A549 (cell line): ENCODE results near the gene DDX56. TPM values are rescaled to one million over a fixed set of nuclear protein-coding genes. Genes with fewer than 3 reads are reported as not detected.

Experiments used
- ATAC-seq, 2 experiments: fragments of 200-7000 bp in 1 of 2; fragments of >200 bp in 1 of 2; cut with Nextera tagmentation in 1 of 2; cut with Tn5 transposase in 1 of 2; 3 replicates each; pipeline versions ENCODE4 v1.8.0 to v1.9.1; 2018 to 2020; ENCODE audit warnings: mild to moderate bottlenecking in 1 of 2, moderate library complexity in 1 of 2
- CTCF ChIA-PET: fragments of 300-600 bp; sonication (Branson Sonifier 250); formaldehyde crosslinking; extraction: SDS; loops from one replicate; lab custom pipeline; 2021; ENCODE audit warnings: antibody characterized with exemption, inconsistent platforms; lab: Yijun Ruan, JAX
- POLR2A ChIA-PET: fragments of 350-600 bp; formaldehyde crosslinking; extraction: SDS; loops from one replicate; lab custom pipeline; 2021; ENCODE audit warnings: antibody characterized with exemption, inconsistent platforms; lab: Yijun Ruan, JAX
- DNase-seq, 2 experiments: peaks; one replicate each; pipeline versions ENCODE4 v3.0.0 to v3.0.0-alpha.2; 2011 to 2016; ENCODE audit warnings: low read depth in 1 of 2, low spot score in 1 of 2
- FAIRE-seq: peaks from 2 replicates; lab custom pipeline; 2011; peaks lifted over from hg19 to GRCh38; lab: Jason Lieb, UNC
- H3K27ac ChIP-seq, 2 experiments: fragments of >200 bp; sonication (Bioruptor Twin); formaldehyde crosslinking; 3 replicates each; pipeline ENCODE4 v1.5.1; 2016 to 2017
- H3K4me1 ChIP-seq: fragments of >200 bp; sonication (Bioruptor Twin); formaldehyde crosslinking; 3 replicates; pipeline ENCODE4 v1.6.1; 2016
- H3K4me2 ChIP-seq: fragments of >200 bp; sonication (Bioruptor Twin); formaldehyde crosslinking; 3 replicates; pipeline ENCODE4 v1.6.1; 2016
- H3K4me3 ChIP-seq: fragments of >200 bp; sonication (Bioruptor Twin); formaldehyde crosslinking; 3 replicates; pipeline ENCODE4 v1.5.1; 2016
- H3K9me3 ChIP-seq: fragments of >200 bp; sonication (Bioruptor Twin); formaldehyde crosslinking; 3 replicates; pipeline ENCODE4 v1.6.1; 2016
- BCL3 ChIP-seq: fragments of >200 bp; sonication (Bioruptor Twin); formaldehyde crosslinking; IDR thresholded peaks from 3 replicates; pipeline ENCODE4 v1.6.1; 2016
- CBX2 ChIP-seq: fragments of 200-600 bp; sonication (generic); IDR thresholded peaks from 2 replicates; pipeline ENCODE4 v1.6.1; 2016; ENCODE audit warnings: low read depth, mild to moderate bottlenecking, borderline replicate concordance
- CHD2 ChIP-seq: fragments of 150-350 bp; IDR thresholded peaks from 2 replicates; pipeline ENCODE4 v1.6.1; 2014; ENCODE audit warnings: low read length; ENCODE audit not compliant: partially characterized antibody
- CHD4 ChIP-seq: fragments of 200-600 bp; sonication (generic); IDR thresholded peaks from 2 replicates; pipeline ENCODE4 v1.6.1; 2016; ENCODE audit warnings: antibody characterized with exemption, mild to moderate bottlenecking, borderline replicate concordance
- ELK1 ChIP-seq: fragments of 150-350 bp; IDR thresholded peaks from 2 replicates; pipeline ENCODE4 v1.6.1; 2014; ENCODE audit warnings: low read depth, mild to moderate bottlenecking, low read length
- FOSB ChIP-seq: fragments of 250-450 bp; sonication (Bioruptor Pico); IDR thresholded peaks from 2 replicates; pipeline ENCODE4 v1.5.0; 2020; ENCODE audit warnings: mild to moderate bottlenecking, moderate library complexity
- FOXS1 ChIP-seq: fragments of 250-450 bp; sonication (Bioruptor Pico); IDR thresholded peaks from 2 replicates; pipeline ENCODE4 v1.5.0; 2020; ENCODE audit warnings: mild to moderate bottlenecking, moderate library complexity
- HDAC2 ChIP-seq: fragments of 200-600 bp; sonication (generic); IDR thresholded peaks from 2 replicates; pipeline ENCODE4 v1.6.1; 2016
- HES2 ChIP-seq: fragments of >200 bp; sonication (Bioruptor Twin); formaldehyde crosslinking; IDR thresholded peaks from 2 replicates; pipeline ENCODE4 v1.6.1; 2016
- HEYL ChIP-seq: fragments of 250-450 bp; sonication (Bioruptor Pico); IDR thresholded peaks from 2 replicates; pipeline ENCODE4 v1.8.0; 2021; ENCODE audit warnings: mild to moderate bottlenecking, moderate library complexity
- HMGXB4 ChIP-seq: fragments of 250-450 bp; sonication (Bioruptor Pico); IDR thresholded peaks from 2 replicates; pipeline ENCODE4 v1.5.0; 2021; ENCODE audit warnings: mild to moderate bottlenecking, moderate library complexity, borderline replicate concordance
- HOXB5 ChIP-seq: fragments of 250-450 bp; sonication (Bioruptor Pico); IDR thresholded peaks from 2 replicates; pipeline ENCODE4 v1.5.0; 2020; ENCODE audit warnings: mild to moderate bottlenecking, moderate library complexity
- JUN ChIP-seq, 2 experiments: fragments of >200 bp; sonication (Bioruptor Twin); formaldehyde crosslinking; IDR thresholded peaks; 2 replicates in 1 of 2; 3 replicates in 1 of 2; pipeline ENCODE4 v1.6.1; 2016 to 2017
- JUNB ChIP-seq: fragments of >200 bp; sonication (Bioruptor Twin); formaldehyde crosslinking; IDR thresholded peaks from 2 replicates; pipeline ENCODE4 v1.6.1; 2016
- KDM5A ChIP-seq: fragments of 200-600 bp; sonication (generic); IDR thresholded peaks from 2 replicates; pipeline ENCODE4 v1.6.1; 2016; ENCODE audit warnings: antibody characterized with exemption, mild to moderate bottlenecking
- MAZ ChIP-seq: fragments of 150-350 bp; IDR thresholded peaks from 2 replicates; pipeline ENCODE4 v1.6.1; 2014; ENCODE audit warnings: antibody characterized with exemption, low read depth, low read length, borderline replicate concordance
- MYC ChIP-seq: IDR thresholded peaks from 2 replicates; pipeline ENCODE4 v1.6.1; 2012; ENCODE audit warnings: mild to moderate bottlenecking, inconsistent platforms, low read length, improper control_type of control experiment, borderline replicate concordance
- NPAS2 ChIP-seq: fragments of 250-450 bp; sonication (Bioruptor Pico); IDR thresholded peaks from 2 replicates; pipeline ENCODE4 v1.8.0; 2022; ENCODE audit warnings: mild to moderate bottlenecking, moderate library complexity, borderline replicate concordance
- POLR2AphosphoS2 ChIP-seq: conservative IDR thresholded peaks from 2 replicates; pipeline ENCODE4 v1.6.1; 2012; ENCODE audit warnings: low read length, improper control_type of control experiment, inconsistent platforms
- RNF2 ChIP-seq: fragments of 200-600 bp; sonication (generic); IDR thresholded peaks from 2 replicates; pipeline ENCODE4 v1.6.1; 2016; ENCODE audit warnings: low read depth, mild to moderate bottlenecking, antibody characterized with exemption, moderate library complexity, borderline replicate concordance
- TP53 ChIP-seq: fragments of 250-450 bp; sonication (Bioruptor Pico); IDR thresholded peaks from 2 replicates; pipeline ENCODE4 v1.5.0; 2021; ENCODE audit warnings: mild to moderate bottlenecking, moderate library complexity
- ZC3H11A ChIP-seq: fragments of 450-650 bp; IDR thresholded peaks from 2 replicates; pipeline ENCODE4 v1.6.1; 2014; ENCODE audit warnings: antibody characterized with exemption, mild to moderate bottlenecking
- WGBS: methylation state at CpG from one replicate; pipeline ENCODE4 v1.1.6; 2017; ENCODE audit errors: missing lambda C conversion rate; 5-methylcytosine and 5-hydroxymethylcytosine counted together
- polyA plus RNA-seq, 4 experiments: library from polyadenylated mRNA; depleted of rRNA in 3 of 4; stranded (reverse); fragments of >200 nt; fragmentation: RNase III in 1 of 4; extraction: RNeasy Plus Mini Kit Qiagen cat#74134 plus additional on column Dnase treatment in 1 of 4; gene quantifications; 2 replicates in 3 of 4; 3 replicates in 1 of 4; pipeline ENCODE4 v1.2.3, GENCODE V29; 2011 to 2017
- TF ChIP-seq, protein P1 (sequence below): fragments of 250-450 bp; sonication (Bioruptor Pico); IDR thresholded peaks from 2 replicates; pipeline ENCODE4 v1.5.0; 2020; ENCODE audit warnings: low read depth, mild to moderate bottlenecking, moderate library complexity
- TF ChIP-seq, protein P2 (sequence below): IDR thresholded peaks from 2 replicates; pipeline ENCODE4 v1.6.1; 2012
- TF ChIP-seq, protein P3 (sequence below): IDR thresholded peaks from 2 replicates; pipeline ENCODE4 v1.6.1; 2012

The DDX56 gene
- polyA plus RNA-seq, 2 of the 4 experiments (the other 2 are of a cell fraction), result 96.1 to 97.7 TPM

GRCh38 chr7:44522315-44522714, 51.4 kb downstream of the DDX56 start:
- FAIRE-seq, result no peak

DNA sequence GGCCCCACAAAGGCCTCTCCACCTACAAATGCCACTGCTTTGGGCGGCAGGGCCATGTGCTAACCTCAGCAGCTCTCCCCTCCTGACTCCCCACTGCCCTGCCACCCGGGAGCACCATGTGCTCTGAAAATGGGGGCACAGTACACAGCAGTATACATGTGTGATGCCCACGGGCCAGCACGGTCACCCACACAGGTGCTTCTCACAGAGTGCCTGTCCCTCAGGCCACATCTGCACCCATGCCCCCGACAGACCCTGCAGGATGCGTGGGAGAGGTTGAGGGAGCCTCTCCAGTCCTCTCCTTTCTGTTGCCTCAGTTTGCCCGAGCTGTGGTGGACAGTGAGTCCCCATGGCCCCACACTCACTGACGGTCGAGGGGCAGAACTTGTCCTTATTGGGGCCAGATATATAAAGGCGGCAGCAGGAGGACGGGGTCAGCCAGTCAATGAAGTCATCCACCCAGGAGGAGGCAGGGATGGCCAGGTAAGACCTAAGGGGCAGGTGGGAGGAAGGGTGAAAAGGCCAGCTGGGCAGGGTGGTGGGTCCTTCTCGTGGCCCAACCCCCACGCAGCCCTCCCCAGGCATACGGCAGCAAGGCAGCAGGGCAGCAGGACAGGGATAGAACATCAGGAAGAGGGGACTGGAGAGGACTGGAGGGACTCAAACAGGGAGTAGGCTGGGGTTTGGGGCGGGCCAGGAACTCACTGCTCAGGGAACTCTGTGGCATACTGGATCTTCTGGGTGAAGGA, 52.2 kb downstream of the DDX56 start:
- 49% methylated on average over 15 of the region's 15 CpGs for WGBS
- CTCF ChIA-PET, result interaction anchor here (0.5 to 1.9 kb wide), 2 partner anchors 39 to 44 kb away, joined by 3 to 7 read pairs; no protein-coding TSS in a partner anchor
- TF ChIP-seq POLR2AphosphoS2 (no peak), ELK1 (no peak), HEYL (CRISPR knock-in tag) (no peak), CHD4 (no peak), FOXS1 (CRISPR knock-in tag) (no peak), HOXB5 (CRISPR knock-in tag) (no peak), HMGXB4 (CRISPR knock-in tag) (no peak), MYC (no peak), MAZ (no peak), NPAS2 (CRISPR knock-in tag) (no peak), JUN (IDR thresholded peaks at IDR 0.05) (no peak), CBX2 (no peak)
- TF ChIP-seq, protein P1, sequence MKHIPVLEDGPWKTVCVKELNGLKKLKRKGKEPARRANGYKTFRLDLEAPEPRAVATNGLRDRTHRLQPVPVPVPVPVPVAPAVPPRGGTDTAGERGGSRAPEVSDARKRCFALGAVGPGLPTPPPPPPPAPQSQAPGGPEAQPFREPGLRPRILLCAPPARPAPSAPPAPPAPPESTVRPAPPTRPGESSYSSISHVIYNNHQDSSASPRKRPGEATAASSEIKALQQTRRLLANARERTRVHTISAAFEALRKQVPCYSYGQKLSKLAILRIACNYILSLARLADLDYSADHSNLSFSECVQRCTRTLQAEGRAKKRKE (CRISPR knock-in tag), result no peak

More at GRCh38 chr7:44522315-44522714, 51.4 kb downstream of the DDX56 start:
- Histone ChIP-seq H3K4me2 (no peak overlapping the region), H3K4me1 (no peaks in the 10 kb centered on the region), H3K27ac (no peak overlapping the region), H3K9me3 (peaks cover 19% of the 10 kb centered on the region), H3K4me3 (no peak overlapping the region)
- POLR2A ChIA-PET, result no interaction called here
- DNase-seq (no peak), ATAC-seq (no peak)
- whole genome bisulfite sequencing, result 37% methylated on average over 3 of the region's 3 CpGs
- TF ChIP-seq CHD2 (no peak), JUN (IDR thresholded peaks at IDR 0.05) (no peak), HES2 (no peak), TP53 (no peak), FOSB (no peak), KDM5A (no peak), POLR2AphosphoS2 (no peak), NPAS2 (CRISPR knock-in tag) (no peak), RNF2 (no peak), HDAC2 (no peak), CHD4 (no peak), ELK1 (no peak), JUNB (no peak), ZC3H11A (no peak), BCL3 (no peak)
- TF ChIP-seq, protein P2, sequence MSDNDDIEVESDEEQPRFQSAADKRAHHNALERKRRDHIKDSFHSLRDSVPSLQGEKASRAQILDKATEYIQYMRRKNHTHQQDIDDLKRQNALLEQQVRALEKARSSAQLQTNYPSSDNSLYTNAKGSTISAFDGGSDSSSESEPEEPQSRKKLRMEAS, result no peak
- TF ChIP-seq, protein P3, sequence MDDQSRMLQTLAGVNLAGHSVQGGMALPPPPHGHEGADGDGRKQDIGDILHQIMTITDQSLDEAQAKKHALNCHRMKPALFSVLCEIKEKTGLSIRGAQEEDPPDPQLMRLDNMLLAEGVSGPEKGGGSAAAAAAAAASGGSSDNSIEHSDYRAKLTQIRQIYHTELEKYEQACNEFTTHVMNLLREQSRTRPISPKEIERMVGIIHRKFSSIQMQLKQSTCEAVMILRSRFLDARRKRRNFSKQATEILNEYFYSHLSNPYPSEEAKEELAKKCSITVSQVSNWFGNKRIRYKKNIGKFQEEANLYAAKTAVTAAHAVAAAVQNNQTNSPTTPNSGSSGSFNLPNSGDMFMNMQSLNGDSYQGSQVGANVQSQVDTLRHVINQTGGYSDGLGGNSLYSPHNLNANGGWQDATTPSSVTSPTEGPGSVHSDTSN, result no peak
- CTCF ChIA-PET, result interaction anchor here (0.9 to 1.2 kb wide), 3 partner anchors 12 to 282 kb away, joined by 3 to 4 read pairs (median 3); no protein-coding TSS in a partner anchor

More for the DNA sequence above, 52.2 kb downstream of the DDX56 start:
- POLR2A ChIA-PET, result no interaction called here
- FAIRE-seq (no peak), DNase-seq (no peak), ATAC-seq (peak; percentile 30 to 33; a peak in 1 of 6 replicates)
- Histone ChIP-seq H3K4me2 (no peak overlapping the region), H3K27ac (no peak overlapping the region), H3K4me1 (no peaks in the 10 kb centered on the region), H3K9me3 (peaks cover 15% of the 10 kb centered on the region), H3K4me3 (no peak overlapping the region)
